Measurements from ENCODE around the gene PLAC8.
"Not testable (repeated sequence)": the region's sequence is repeated elsewhere in the genome, so short reads cannot be mapped to it uniquely, and the experiment has no call there.

The PLAC8 gene

DNA sequence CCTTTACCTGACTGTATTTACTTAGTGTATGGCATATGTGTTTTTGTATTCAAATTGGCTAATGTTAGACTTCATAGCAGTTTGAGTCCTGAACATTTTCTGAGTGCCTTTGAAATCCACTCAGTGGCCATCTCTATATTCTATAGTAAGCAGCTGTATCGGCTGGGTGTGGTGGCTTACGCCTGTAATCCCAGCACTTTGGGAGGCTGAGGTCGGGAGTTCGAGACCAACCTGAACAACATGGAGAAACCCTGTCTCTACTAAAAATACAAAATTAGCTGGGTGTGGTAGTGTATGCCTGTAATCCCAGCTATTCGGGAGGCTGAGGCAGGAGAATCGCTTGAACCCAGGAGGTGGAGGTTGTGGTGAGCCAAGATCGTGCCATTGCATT, 2.8 kb downstream of the PLAC8 start:
- not testable (repeated sequence) for DNase-seq

DNA sequence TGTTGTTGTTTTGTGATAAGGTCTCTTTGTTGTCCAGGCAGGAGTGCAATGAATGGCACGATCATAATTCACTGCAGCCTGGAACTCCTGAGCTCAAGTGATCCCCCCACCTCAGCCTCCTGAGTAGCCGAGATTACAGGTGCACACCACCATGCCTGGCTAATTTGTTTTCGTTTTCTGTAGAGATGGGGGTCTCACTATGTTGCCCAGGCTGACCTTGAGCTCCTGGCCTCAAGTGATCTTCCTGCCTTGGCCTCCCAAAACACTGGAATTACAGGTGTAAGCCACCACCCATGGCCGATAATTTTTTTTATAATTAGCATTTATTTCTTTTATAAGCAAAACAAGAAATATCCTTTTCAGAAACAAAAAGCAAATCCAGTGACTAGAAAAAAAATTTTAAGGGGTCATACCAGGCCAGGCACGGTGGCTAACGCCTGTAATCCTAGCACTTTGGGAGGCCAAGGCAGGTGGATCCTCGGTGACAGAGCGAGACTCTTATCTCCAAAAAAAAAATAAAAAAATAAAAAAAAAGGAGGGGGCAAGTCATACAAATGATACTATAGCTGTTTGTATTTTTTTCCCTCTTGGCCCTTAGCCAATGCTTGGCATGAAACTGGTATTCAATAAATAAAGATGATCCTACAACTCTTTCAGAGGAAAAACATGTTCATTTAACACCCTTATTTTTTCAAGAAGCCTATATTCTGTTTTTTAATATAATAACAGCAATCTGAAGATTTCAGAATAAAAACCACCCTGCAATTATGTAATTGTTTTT, 3.4 kb downstream of the PLAC8 start:
- no peak for DNase-seq

DNA sequence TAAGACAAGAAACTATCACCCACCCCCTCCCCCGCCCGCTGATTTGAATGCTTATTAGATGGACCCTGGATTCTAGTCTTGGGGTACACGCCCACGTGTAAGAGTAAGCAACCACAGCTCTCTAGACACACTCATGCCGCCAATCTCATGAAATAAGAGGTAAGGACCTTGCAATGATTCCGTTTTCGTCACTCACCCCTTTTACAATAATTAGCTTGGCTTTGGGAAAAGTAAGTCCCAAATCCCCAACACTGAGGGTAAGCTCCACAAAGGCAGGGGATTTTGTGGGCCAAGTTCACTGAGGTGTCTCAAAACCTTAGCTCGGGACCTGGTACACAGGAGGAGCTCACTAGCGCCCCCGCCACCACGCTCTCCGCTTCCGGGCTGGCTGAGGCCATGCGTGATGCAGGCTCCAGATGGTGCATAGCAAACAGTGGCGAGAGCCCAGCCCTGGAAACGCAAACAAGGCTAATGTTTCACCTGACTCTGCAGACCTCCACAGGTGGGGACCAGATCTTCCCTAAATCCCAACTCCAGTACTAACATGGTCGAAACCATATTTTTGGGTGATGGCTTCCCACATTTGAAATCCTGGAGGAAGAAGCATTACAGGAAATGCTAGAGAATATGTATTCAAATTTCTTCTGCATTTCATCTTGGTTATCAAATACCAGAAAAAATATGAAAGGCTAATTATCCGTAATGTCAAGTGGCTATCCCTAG, 4.1 kb downstream of the PLAC8 start:
- peak; percentile 82 for DNase-seq

DNA sequence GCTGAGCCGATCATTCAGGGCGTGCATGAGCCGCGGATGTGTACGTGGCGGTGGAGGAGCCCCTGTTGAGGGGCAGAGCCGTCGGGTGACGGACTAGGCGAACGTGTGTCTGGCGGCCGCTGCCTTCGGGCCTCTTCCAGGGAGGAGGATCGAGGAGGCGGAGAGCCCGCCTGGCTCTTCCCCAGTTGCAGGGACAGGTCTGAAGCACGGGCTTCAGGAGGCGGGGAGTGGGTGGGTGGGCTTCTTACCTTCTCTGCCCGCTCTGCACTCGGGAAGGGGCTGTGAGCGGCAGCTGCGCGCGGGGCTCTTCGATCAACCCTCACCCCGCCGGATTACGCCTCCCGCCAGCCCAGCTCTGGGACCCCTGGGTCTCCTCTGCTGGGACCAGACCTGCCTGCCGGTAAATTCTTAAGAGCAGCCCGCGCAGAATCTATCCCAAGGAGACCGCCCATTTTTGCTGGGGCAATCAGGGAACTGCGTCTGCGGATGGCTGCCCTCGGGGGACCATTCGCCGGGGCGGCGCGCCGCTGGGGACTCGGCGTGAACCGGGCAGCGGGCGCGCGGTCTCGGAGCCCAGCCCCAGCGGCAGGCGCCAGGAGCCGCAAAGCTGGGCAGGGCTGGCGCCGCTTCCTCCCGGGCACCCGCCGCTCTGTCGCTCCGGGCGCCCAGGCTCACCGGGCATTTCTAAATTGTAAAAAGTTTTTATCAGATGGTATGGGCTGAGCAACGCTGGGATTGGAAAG, 4.9 kb downstream of the PLAC8 start:
- DNase-seq = peak; percentile 32

DNA sequence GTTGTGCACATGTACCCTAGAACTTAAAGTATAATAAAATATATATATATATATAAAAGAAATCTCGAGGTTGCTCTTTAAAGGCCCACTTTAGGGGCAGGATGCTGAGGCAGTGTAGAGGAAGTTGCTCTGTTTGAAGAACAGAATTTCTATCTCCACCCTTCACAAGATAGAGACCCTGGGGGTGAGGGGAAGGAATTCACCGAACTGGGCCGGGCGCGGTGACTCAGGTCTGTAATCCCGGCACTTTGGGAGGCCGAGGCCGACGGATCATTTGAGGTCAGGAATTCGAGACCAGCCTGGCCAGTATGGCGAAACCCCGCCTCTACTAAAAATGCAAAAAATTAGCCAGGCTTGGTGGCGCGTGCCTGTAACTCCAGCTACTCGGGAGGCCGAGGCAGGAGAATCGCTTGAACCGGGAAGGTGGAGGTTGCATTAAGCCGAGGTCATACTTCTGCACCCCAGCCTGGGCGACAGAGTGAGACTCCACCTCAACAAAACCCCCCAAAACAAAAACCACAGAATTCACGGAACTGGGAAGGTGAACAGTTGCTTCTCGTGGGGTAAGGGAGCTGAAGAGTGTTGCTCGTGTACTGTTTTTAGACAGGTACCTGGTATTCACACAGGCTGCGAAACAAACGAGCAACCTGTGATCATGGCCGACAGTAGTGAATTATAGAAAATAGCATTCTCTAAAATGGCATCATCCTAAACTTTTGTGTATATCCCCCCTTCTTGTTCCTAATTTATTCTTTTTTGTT, 6.2 kb downstream of the PLAC8 start:
- no peak for DNase-seq

DNA sequence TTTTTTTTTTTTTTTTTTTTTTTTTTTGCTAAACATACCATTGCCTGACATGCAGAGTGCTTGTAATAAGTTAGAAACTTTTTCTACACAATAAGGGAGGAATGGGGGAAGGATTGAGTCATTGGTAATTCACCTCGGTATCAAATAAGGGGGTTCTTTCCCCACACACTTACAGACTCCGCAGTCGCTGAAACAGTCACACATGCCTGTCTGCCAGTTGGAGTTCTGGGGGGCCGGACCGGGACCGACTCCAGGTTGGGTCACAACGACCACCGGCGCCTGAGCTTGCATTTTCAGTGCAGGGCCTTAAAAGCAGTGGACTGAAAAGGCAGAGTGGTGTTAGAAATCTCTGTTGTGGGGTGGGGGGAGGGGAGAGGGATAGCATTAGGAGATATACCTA, 6.9 kb downstream of the PLAC8 start:
- no peak for DNase-seq

DNA sequence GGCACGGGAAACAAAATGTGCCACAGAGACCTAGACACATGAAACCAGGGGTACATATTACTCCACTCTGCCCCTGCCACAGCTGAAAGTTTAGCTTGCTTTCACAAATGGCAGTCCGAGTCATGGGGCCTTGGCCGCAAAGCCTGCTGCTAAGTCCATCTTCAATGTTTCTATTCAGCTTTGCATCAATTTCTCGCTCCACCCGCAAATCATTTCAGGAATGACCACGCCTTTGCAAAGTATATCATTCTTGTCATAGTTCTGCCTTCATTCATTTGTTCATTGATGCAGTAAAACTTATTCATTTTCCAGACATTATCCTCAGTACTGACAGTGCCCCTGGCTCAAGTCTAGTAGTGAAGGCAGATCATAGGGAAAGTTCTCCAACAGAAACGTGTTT, 9.5 kb downstream of the PLAC8 start:
- no peak for DNase-seq

DNA sequence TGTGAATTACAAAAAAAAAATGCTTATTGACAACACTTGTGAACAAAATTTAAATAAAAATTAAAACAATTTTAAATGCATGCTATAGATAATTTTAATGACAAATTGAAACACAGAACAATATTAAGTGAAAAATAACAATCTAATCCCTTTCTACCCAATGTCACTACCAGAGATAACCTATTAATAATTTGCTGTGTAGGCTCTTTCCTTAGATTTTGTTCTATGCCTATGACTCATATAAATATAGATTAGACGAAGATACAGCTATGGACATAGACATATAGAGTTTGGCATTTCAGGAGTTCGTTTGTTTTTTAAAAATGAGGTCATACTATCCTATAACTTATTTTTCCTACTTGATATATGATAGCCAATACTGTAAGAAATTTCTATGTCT, 18.1 kb downstream of the PLAC8 start:
- DNase-seq = no peak

DNA sequence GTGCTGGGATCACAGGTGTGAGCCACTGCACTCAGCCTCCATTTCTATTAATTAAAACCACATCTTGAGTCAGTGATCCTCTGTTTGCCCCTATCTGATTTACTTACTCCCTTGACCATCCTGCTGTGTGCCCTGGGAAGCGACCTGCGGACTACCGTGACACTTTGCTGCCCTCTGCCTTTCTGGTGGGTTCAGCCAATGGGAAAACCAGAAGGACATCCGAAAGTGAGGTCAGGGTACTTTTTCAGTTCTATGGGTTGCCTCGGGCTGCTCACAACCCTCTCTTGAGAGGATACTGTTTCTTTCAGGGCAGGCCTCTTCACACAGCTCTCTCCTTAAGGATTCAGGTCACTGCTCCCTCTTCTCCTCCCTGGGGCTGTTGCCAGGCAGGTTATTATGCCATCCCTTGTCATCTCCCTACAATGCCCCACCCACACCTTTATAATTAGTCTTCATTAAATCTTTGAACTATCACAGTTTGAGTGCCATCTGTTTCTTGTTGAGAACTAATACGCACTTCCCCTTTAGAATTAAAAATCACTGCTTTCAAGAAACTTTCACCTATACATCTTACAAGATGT, 21.4 kb downstream of the PLAC8 start:
- DNase-seq = no peak

DNA sequence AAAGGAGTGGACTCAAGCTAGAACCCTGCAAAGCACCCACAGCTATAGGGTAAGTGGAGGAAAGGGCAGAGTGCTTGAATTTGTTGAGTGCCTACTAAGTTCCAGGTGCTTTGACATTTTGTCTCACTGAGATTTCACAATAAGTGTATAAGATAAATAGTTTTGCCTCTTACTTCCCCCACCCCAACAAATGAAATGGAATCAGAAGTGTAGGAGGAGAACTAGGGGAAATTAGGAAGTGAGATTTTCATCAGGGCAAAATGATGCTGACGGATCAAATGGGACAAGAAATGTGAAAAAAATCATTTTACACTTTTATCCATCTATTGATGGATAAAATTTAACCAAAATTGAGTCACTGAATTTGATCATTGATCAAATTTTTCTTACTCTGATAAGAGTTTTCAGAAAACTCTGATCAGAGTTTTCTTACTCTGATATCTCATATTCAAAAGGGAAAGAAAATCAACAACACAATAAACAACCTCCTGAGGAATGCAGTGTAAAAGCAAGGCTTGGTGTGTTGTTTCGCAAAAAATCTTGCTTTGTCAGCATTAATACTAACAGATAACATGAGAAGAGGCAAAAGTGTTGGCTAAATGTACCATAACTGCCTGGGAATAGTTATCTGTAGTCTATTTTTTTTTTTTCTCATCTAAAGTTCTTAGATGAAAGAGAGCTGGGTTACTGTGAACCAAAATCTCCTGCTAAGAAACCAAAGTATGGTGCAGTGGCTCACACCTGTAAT, 24.9 kb downstream of the PLAC8 start:
- no peak for DNase-seq

DNA sequence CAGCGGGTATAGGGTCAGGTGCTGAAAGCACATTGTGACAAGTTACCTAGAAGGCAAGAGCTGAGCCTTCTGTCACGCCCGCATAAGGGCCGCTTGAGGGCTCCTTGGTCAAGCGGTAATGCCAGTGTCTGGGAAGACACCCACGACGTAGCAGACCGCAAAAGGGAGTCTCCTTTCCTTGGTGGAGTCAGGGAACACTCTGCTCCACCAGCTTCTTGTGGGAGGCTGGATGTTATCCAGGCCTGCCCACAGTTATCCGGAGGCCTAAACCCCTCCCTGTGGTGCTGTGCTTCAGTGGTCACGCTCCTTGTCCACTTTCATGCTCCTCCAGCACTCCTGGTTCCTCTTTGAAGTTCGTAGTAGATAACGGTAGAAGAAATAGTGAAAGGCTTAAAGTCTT, 29.6 kb downstream of the PLAC8 start:
- DNase-seq = not testable (repeated sequence)

DNA sequence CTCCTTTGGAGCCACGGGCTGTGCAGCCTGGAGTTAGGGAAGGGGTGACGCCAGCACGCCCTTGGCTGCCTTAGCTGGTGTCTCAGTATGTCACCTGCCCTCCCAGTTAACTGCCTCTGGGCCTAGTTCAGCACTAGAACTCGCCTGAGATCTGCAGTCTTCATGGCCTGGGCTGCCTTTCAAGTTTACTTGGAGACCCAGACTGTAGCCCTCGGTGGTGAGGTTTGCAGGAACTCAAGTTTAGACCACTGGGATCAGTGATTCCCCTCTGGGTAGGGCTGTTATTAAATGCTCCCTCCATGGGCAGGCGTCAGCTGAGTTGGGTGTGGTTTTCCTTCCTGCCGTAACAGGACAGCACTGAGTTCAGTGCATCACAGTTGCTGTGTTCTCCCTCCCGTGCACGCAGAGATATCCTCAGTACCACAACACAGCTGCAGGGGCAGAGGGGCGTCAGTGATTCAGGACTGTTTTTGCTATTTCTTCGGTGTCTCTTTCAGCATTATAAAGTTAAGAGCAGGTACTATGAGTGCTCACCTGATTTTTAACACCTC, 30.5 kb downstream of the PLAC8 start:
- DNase-seq = no peak

DNA sequence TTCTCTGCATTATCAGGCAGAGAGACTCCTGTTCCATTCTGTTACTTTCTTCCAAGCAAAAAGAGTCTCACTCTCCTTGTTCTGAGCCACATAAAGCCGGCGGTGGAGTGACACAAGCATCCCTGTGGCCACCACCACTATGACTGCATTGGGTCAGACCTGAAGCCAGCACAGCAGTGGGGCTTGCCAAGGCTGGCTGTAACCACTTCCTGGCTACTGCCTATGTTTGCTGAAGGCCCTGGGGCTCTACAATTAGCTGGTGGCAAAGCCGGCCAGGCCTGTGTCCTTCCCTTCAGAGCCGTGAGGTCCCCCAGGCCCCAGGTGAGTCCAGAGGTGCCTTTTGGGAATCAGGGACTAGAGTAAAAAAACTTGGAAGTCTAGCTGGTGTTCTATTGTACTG, 31.8 kb downstream of the PLAC8 start:
- DNase-seq = no peak

DNA sequence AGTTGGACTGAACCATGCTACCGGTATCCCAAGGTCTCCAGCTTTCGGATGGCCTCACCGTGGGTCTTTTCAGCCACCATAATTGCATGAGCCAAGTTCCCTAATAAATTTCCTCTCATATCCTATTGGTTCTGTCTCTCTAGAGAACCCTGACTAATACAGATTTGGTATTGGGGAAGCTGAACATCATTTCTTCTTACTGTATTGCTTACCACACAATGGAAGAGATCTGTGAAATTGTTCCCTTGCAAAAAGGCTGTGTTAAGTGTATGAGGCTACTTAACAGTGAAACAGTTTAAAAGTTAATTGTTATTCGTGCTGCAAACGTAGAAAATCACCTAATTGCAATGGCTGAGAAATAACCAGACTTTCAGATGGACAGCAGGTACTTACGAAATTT, 34.0 kb downstream of the PLAC8 start:
- no peak for DNase-seq

DNA sequence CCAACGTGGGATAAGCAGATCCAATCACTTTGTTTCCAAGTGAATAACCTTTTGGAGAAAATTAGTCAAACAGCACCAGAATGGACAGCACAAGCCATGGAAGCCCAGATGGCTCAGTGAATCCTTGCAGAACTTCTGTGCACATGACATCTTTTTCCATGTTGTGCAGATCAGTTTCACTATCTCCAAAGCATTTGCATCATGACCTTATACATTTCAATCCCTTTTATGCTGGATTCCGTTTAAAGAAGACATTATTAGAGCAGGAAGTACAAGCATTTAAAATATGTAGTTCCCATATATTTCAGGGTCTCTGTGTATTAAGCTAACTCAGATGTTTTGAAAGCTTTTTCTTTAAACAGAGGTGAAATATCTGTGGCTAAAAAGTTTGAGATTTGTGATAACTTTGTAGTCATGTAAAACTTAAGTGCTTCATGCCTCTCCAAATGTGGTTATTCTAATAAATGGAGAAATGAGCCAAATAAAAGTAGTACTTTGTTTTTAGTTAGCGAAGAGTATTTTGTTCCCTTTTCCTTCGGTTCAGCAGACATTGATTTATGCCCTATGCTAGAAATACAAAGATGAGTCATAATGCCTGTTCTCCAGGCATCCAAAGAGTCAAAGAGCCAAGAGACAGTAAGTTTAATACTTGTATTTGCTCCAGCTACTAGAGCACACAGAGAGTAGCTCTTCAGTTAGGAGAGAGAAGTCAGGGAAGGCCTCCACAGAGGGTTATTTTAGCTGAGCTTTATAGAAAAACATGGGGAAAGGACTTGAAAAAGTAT, 39.0 kb downstream of the PLAC8 start:
- no peak for DNase-seq

DNA sequence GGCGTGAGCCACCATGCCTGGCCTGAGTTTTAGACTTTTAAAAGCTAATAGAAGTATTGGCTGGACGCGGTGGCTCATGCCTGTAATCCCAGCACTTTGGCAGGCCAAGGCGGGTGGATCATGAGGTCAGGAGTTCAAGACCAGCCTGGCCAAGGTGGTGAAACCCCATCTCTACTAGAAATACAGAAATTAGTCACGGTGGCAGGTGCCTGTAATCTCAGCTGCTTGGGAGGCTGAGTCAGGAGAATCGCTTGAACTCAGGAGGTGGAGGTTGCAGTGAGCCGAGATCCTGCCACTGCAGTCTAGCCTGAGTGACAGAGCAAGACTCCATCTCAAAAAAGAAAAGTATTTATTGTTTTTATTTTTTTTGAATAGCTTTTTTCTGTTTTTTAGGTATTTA, 39.7 kb downstream of the PLAC8 start:
- DNase-seq = not testable (repeated sequence)

DNA sequence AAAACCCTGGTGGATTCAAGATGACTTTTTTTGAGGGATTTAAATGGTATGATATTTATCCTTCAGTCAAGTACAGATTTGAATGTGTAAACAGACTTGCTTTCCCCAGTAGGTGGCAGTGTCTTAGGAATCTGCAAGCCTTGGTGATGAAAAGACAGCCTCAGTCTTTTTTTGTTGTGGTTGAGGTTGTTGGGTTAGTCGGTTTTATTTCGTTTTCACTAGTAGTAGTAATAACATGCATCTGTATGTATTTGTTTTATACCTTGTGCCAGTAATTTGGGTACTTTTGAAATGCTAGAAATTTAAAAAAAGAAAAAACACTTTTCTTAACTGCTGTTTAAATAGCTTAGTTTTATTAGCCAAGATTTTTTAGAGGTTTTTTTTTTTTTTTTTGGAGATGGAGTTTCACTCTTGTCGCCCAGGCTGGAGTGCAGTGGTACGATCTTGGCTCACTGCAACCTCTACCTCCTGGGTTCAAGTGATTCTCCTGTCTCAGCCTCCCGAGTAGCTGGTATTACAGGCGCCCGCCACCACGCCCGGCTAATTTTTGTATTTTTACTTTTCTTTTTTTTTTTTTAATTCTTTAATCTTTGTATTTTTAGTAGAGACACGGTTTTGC, 40.3 kb downstream of the PLAC8 start:
- no peak for DNase-seq

DNA sequence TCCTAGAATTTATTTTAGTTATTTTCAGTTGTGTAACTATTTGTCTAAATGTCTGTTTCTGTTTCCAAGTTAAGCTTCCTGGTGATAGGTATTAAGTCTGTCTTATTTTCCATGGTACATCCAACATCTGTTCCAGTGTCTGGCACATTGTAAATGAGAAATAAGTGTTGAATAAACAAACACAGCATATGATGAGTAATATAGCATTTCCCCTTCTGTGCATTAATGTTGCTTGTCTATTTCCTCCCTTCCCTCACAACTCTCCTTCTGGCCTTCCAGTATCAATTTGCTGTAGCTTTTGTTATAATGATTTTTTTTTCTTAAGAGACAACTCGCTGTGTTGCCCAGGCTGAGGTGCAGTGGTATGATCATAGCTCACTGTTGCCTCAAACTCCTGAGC, 43.4 kb downstream of the PLAC8 start:
- DNase-seq = no peak

DNA sequence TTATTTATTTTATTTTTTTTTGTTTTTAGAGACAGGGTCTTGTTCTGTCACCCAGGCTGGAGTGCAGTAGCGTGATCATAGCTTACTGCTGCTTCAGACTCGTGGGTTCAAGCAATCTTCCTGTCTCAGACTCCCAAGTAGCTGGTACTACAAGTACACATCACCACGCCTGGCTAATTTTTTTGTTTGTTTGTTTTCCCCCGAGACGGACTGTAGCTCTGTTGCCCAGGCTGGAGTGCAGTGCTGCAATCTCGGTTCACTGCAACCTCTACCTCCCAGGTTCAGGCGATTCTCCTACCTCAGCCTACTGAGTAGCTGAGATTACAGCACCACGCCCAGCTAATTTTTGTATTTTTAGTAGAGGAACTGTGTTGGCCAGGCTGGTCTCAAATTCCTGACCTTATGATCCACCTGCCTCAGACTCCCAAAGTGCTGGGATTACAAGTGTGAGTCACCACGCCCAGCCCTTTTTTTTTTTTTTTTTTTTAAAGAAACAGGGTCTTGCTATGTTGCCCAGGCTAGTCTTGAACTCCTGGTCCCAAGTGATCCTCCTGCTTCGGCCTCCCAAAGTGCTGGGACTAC, 47.4 kb downstream of the PLAC8 start:
- DNase-seq = no peak

DNA sequence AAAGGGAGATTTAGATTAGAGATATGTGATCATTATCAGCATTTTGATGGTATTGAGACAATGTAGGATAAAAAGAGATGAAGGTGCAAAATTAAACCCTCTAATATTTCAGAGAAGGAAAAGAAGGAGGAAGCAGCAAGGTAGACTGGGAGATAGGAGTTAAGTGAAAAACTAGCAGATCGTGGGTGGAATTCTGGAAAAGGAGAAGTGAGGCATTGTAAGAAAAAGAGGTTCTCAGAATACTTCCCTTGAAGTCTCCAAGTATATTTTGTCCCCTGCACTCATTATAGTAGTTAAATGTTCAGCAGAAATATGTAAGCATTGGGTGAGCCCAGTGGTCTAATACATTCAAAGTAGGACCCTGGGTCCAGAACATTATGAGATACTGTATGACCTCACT, 49.3 kb downstream of the PLAC8 start:
- no peak for DNase-seq
